SU-DHL-6 (cell line): ENCODE data around the gene SIRPD.

Experiments
- H2AFZ ChIP-seq: fragments of 200-600 bp; sonication (generic); 2 replicates; pipeline ENCODE4 v1.6.1; 2014; ENCODE audit warnings: low read depth, mild to moderate bottlenecking, moderate library complexity, mixed read lengths, antibody characterized with exemption, low read length; ENCODE audit not compliant: severe bottlenecking
- H3F3A ChIP-seq: fragments of 200-600 bp; shearing (Covaris generic); 2 replicates; pipeline ENCODE4 v1.6.0; 2016; ENCODE audit warnings: antibody characterized with exemption, mild to moderate bottlenecking; ENCODE audit not compliant: insufficient read depth
- H3K27ac ChIP-seq: fragments of 200-600 bp; sonication (generic); 2 replicates; pipeline ENCODE4 v1.5.1; 2016; ENCODE audit warnings: low read depth, mild to moderate bottlenecking, low read length, moderate library complexity, mixed read lengths
- H3K27me3 ChIP-seq: fragments of 200-600 bp; sonication (generic), shearing (Covaris generic); 2 replicates; pipeline ENCODE4 v1.6.0; 2014; ENCODE audit warnings: mild to moderate bottlenecking, low read length
- H3K36me3 ChIP-seq: fragments of 200-600 bp; sonication (generic); 2 replicates; pipeline ENCODE4 v1.6.1; 2014; ENCODE audit warnings: mild to moderate bottlenecking, low read length, mixed read lengths
- H3K4me2 ChIP-seq: fragments of 300-600, 200-600 bp; shearing (Covaris generic), sonication (generic); 2 replicates; pipeline ENCODE4 v1.6.0; 2014; ENCODE audit warnings: low read length, low read depth, mild to moderate bottlenecking; ENCODE audit not compliant: poor library complexity, severe bottlenecking
- H3K4me3 ChIP-seq: fragments of 200-600 bp; sonication (generic); 2 replicates; pipeline ENCODE4 v1.5.1; 2014; ENCODE audit warnings: antibody characterized with exemption, low read length, mild to moderate bottlenecking, mixed read lengths; ENCODE audit not compliant: insufficient read depth, poor library complexity, severe bottlenecking
- H3K79me2 ChIP-seq: fragments of 200-600 bp; sonication (generic); 2 replicates; pipeline ENCODE4 v1.6.1; 2014; ENCODE audit warnings: mild to moderate bottlenecking, low read length, moderate library complexity; ENCODE audit not compliant: insufficient read depth
- H3K9ac ChIP-seq: fragments of 200-600 bp; sonication (generic); 2 replicates; pipeline ENCODE4 v1.7.0; 2014; ENCODE audit warnings: mild to moderate bottlenecking, low read length
- H3K9me2 ChIP-seq: fragments of 200-600 bp; sonication (generic); replicated peaks from 2 replicates; pipeline ENCODE4 v1.6.1; 2014; ENCODE audit warnings: low read length; ENCODE audit not compliant: insufficient read depth
- H3K9me3 ChIP-seq: fragments of 200-600 bp; sonication (generic); 2 replicates; pipeline ENCODE4 v1.6.1; 2014; ENCODE audit warnings: low read length, mixed read lengths; ENCODE audit not compliant: insufficient read depth
- H4K20me1 ChIP-seq: fragments of 200-600 bp; sonication (generic); 2 replicates; pipeline ENCODE4 v1.6.1; 2014; ENCODE audit warnings: low read depth, mild to moderate bottlenecking, antibody characterized with exemption, low read length, moderate library complexity, mixed read lengths
- CTCF ChIP-seq: fragments of 200-600 bp; sonication (generic); IDR thresholded peaks from one replicate; pipeline ENCODE4 v1.5.1; 2017; ENCODE audit warnings: antibody characterized with exemption, mild to moderate bottlenecking, low read length, moderate library complexity; ENCODE audit not compliant: insufficient read depth, poor library complexity, severe bottlenecking
- EZH2phosphoT487 ChIP-seq: fragments of 200-600 bp; sonication (generic), shearing (Covaris generic); conservative IDR thresholded peaks from 2 replicates; pipeline ENCODE4 v1.6.1; 2018; ENCODE audit warnings: mild to moderate bottlenecking, antibody characterized with exemption, low read length, moderate library complexity, mixed read lengths

The SIRPD gene

DNA sequence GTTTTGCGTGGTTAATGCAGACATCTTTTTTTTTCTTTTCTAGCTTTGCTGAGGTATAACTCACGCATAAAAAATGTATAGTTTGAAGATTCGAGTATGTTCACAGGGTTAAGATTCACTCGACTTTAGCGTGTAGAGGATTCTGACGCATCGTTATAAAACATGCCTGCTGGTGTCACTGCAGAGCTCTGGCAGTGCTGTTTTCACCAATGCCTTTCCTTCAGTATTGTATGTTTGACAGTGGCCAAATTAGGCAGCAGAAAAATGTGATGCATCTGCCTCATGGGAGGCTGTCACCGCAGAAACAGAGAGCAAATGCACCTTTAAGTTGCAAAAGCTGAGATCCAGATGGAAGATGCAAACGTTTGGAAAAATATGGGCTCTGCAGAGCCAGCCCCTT, 48.3 kb downstream of the SIRPD start:
- no peaks in the 10 kb centered on the region for H3F3A ChIP-seq
- H3K9me2 ChIP-seq: no peaks in the 10 kb centered on the region
- no peak overlapping the region for H3K9ac ChIP-seq

GRCh38 chr20:1508574-1508973, 48.9 kb downstream of the SIRPD start:
- H3K27me3 ChIP-seq: no peaks in the 10 kb centered on the region
- H3K9me3 ChIP-seq: no peaks in the 10 kb centered on the region
- H4K20me1 ChIP-seq: no peaks in the 10 kb centered on the region
- no peak overlapping the region for H3K9ac ChIP-seq
- no peak for TF ChIP-seq EZH2phosphoT487
- TF ChIP-seq CTCF: no peak
- H3K79me2 ChIP-seq: no peaks in the 10 kb centered on the region
- H3K4me2 ChIP-seq: no peak overlapping the region
- no peaks in the 10 kb centered on the region for H3F3A ChIP-seq
- no peak overlapping the region for H2AFZ ChIP-seq
- H3K36me3 ChIP-seq: no peaks in the 10 kb centered on the region
- H3K9me2 ChIP-seq: no peaks in the 10 kb centered on the region
- H3K27ac ChIP-seq: no peak overlapping the region
- H3K4me3 ChIP-seq: no peak overlapping the region

More for the DNA sequence above, 48.3 kb downstream of the SIRPD start:
- Histone ChIP-seq H3K4me2 (no peak overlapping the region), H2AFZ (no peak overlapping the region), H3K36me3 (no peaks in the 10 kb centered on the region), H3K79me2 (no peaks in the 10 kb centered on the region), H3K27ac (no peak overlapping the region), H3K27me3 (no peaks in the 10 kb centered on the region), H4K20me1 (no peaks in the 10 kb centered on the region), H3K9me3 (no peaks in the 10 kb centered on the region), H3K4me3 (no peak overlapping the region)
- TF ChIP-seq EZH2phosphoT487 (no peak), CTCF (no peak)

- no peak overlapping the region for H3K9ac ChIP-seq
Measured at GRCh38 chr20:1507276-1507675, 50.2 kb downstream of the SIRPD start.

More at GRCh38 chr20:1507276-1507675, 50.2 kb downstream of the SIRPD start:
- Histone ChIP-seq H3K27me3 (no peaks in the 10 kb centered on the region), H3K4me3 (no peak overlapping the region), H3K9me2 (no peaks in the 10 kb centered on the region), H3F3A (no peaks in the 10 kb centered on the region), H3K27ac (no peak overlapping the region), H2AFZ (no peak overlapping the region), H4K20me1 (no peaks in the 10 kb centered on the region), H3K36me3 (no peaks in the 10 kb centered on the region), H3K4me2 (no peak overlapping the region), H3K79me2 (no peaks in the 10 kb centered on the region), H3K9me3 (no peaks in the 10 kb centered on the region)
- TF ChIP-seq EZH2phosphoT487 (no peak), CTCF (no peak)
